ENCODE data around the gene SERGEF. TPM values are rescaled to one million over a fixed set of nuclear protein-coding genes. Genes with fewer than 3 reads are reported as not detected.

The SERGEF gene
- total RNA-seq, 1 experiment from 2014 or later, result 31.4 TPM

- no peak overlapping the region for H3K4ac ChIP-seq (ENCODE audit: low read depth, low read length)
- no peak overlapping the region for H2AFZ ChIP-seq (ENCODE audit: low read length)
- no peak overlapping the region for H3K18ac ChIP-seq (ENCODE audit: insufficient read length, low read depth, low read length)
- no peaks in the 10 kb centered on the region for H3K27me3 Mint-ChIP-seq (ENCODE audit: low read depth)
- H3K4me2 ChIP-seq (ENCODE audit: insufficient read depth, insufficient read length, low read length), result no peak overlapping the region
- no peak for TF ChIP-seq CTCF (conservative IDR thresholded peaks at IDR 0.05)
- no peaks in the 10 kb centered on the region for H3K27me3 ChIP-seq (ENCODE audit: insufficient read depth, low read length)
- H3K79me1 ChIP-seq (ENCODE audit: insufficient read depth, low read depth, low read length, poor library complexity, severe bottlenecking), result no peaks in the 10 kb centered on the region
- H4K5ac ChIP-seq (ENCODE audit: insufficient read length, low read depth, low read length), result no peak overlapping the region
- H3K23ac ChIP-seq (ENCODE audit: insufficient read length, low read depth, low read length), result no peak overlapping the region
- no CpG with 5 or more reads among the region's 1 CpG for WGBS (ENCODE audit: extremely low coverage, insufficient read length, low lambda C conversion rate)
- no peak overlapping the region for H2BK12ac ChIP-seq (ENCODE audit: insufficient read length, low read depth, low read length)
- H3K4me3 Mint-ChIP-seq, result no peak overlapping the region
- no peak overlapping the region for H2AK5ac ChIP-seq (ENCODE audit: insufficient read length, low read length)
- H2BK120ac ChIP-seq (ENCODE audit: low read depth, low read length, poor library complexity, severe bottlenecking), result no peak overlapping the region
- no peak overlapping the region for H3T11ph ChIP-seq (ENCODE audit: low read length)
- no peaks in the 10 kb centered on the region for H3K9me3 ChIP-seq (ENCODE audit: control insufficient read depth, low read depth, low read length)
- H2BK20ac ChIP-seq (ENCODE audit: low read depth, low read length, poor library complexity, severe bottlenecking), result no peak overlapping the region
- H4K91ac ChIP-seq (ENCODE audit: insufficient read length, low read depth, low read length), result no peak overlapping the region
- H4K8ac ChIP-seq (replicated peaks; ENCODE audit: insufficient read length, low read depth, low read length), result no peak overlapping the region
- H3K36me3 Mint-ChIP-seq (ENCODE audit: insufficient read depth in 1 of 3, low read depth in 3 of 3), result no peaks in the 10 kb centered on the region
- H3K79me2 ChIP-seq (ENCODE audit: insufficient read depth, low read length), result no peaks in the 10 kb centered on the region
- H3K4me1 ChIP-seq (ENCODE audit: insufficient read depth, low read length), result no peaks in the 10 kb centered on the region
- H3K27ac ChIP-seq (ENCODE audit: insufficient read length, low read depth, low read length), result no peak overlapping the region
- H3K4me1 Mint-ChIP-seq, result peaks cover 5 to 6% of the 10 kb centered on the region in 2 experiments
- H3K9ac ChIP-seq (ENCODE audit: extremely low read depth, insufficient read length, low read length), result no peak overlapping the region
- H3K23me2 ChIP-seq (ENCODE audit: insufficient read length, low read depth, low read length, poor library complexity, severe bottlenecking), result no peaks in the 10 kb centered on the region
- H2BK15ac ChIP-seq (ENCODE audit: low read depth, low read length), result no peak overlapping the region
- no peaks in the 10 kb centered on the region for H4K20me1 ChIP-seq (ENCODE audit: control insufficient read depth, insufficient read depth, insufficient read length)
- H3K9me3 Mint-ChIP-seq, result no peaks in the 10 kb centered on the region
- DNase-seq, result no peak
- H3K56ac ChIP-seq (ENCODE audit: insufficient read length, low read depth, low read length), result no peak overlapping the region
- H3K27ac Mint-ChIP-seq, result no peak overlapping the region
- no peak overlapping the region for H3K14ac ChIP-seq (ENCODE audit: insufficient read depth, low read length)
- H2BK5ac ChIP-seq (ENCODE audit: insufficient read length, low read length), result no peak overlapping the region
These were observed 114.8 kb downstream of the SERGEF start for GRCh38 chr11:17898071-17898470.
